D721Med (cell line): Measurements from ENCODE around the gene TMEM88.

Experiments used
- DNase-seq: peaks from one replicate; pipeline ENCODE4 v3.0.0; 2011; ENCODE audit warnings: low spot score; ENCODE audit not compliant: insufficient read length
- FAIRE-seq: peaks from 2 replicates; lab custom pipeline; 2011; peaks lifted over from hg19 to GRCh38; lab: Jason Lieb, UNC
- CTCF ChIP-seq: IDR thresholded peaks from 2 replicates; pipeline ENCODE4 v1.5.1; 2012; ENCODE audit warnings: mild to moderate bottlenecking, control low read depth; ENCODE audit not compliant: insufficient read depth; ENCODE audit errors: missing control alignments

TMEM88 gene

GRCh38 chr17:7850701-7851437, 4.0 kb upstream of the TMEM88 start:
- peak; percentile 7 for DNase-seq
- TF ChIP-seq CTCF: no peak
- FAIRE-seq: no peak

GRCh38 chr17:7851438-7852261, 3.2 kb upstream of the TMEM88 start:
- peak; percentile 66 for TF ChIP-seq CTCF
- peak; percentile 14 for DNase-seq
- FAIRE-seq: no peak

- FAIRE-seq (no peak), DNase-seq (no peak)
- no peak for TF ChIP-seq CTCF
These were observed 2.6 kb upstream of the TMEM88 start for GRCh38 chr17:7852262-7852670.

GRCh38 chr17:7852919-7853690, 1.8 kb upstream of the TMEM88 start:
- FAIRE-seq (no peak), DNase-seq (no peak)
- TF ChIP-seq CTCF: no peak

- FAIRE-seq (no peak), DNase-seq (no peak)
- TF ChIP-seq CTCF: no peak
These were observed 1.2 kb upstream of the TMEM88 start for GRCh38 chr17:7853691-7854038.

GRCh38 chr17:7854078-7854777, 638 bp upstream of the TMEM88 start:
- FAIRE-seq: no peak
- no peak for TF ChIP-seq CTCF
- no peak for DNase-seq
